K562 (cell line): ENCODE measurements around the gene GPNMB. TPM values are rescaled to one million over a fixed set of nuclear protein-coding genes. Genes with fewer than 3 reads are reported as not detected.
"Not testable (repeated sequence)": the region's sequence is repeated elsewhere in the genome, so short reads cannot be mapped to it uniquely, and the experiment has no call there.

Source experiments
- ATAC-seq: fragments of 200-7000 bp; cut with Tn5 transposase; 3 replicates; pipeline ENCODE4 v1.9.1; 2020; ENCODE audit warnings: moderate library complexity
- BruUV-seq: library from RNA; stranded (reverse); fragments of 400-500 nt; replicated peaks from 2 replicates; lab custom pipeline; 2021; lab: Mats Ljungman, UMichigan
- CTCF ChIA-PET: fragments of 300-600 bp; formaldehyde crosslinking; extraction: SDS; loops from one replicate; lab custom pipeline; 2021; ENCODE audit warnings: low intra/inter-chr PET ratio; lab: Yijun Ruan, JAX
- POLR2A ChIA-PET: fragments of 300-600, 350-650 bp; sonication (Branson Sonifier 250); formaldehyde crosslinking; extraction: SDS; loops from one replicate; lab custom pipeline; 2021; ENCODE audit warnings: antibody characterized with exemption, inconsistent platforms; lab: Yijun Ruan, JAX
- DNase-seq, 4 experiments: peaks; one replicate each; pipeline versions ENCODE4 v3.0.0 to v3.0.0-alpha.2; 2011 to 2018; ENCODE audit warnings: low spot score in 3 of 4, mixed read lengths in 3 of 4; ENCODE audit errors: extremely low read depth in 1 of 4
- FAIRE-seq: peaks from 2 replicates; lab custom pipeline; 2011; peaks lifted over from hg19 to GRCh38; lab: Jason Lieb, UNC
- H2AFZ ChIP-seq: 2 replicates; pipeline ENCODE4 v1.6.0; 2011; ENCODE audit warnings: low read depth, low read length, control low read depth, inconsistent platforms
- H3K27ac ChIP-seq: fragments of 200-600 bp; 3 replicates; pipeline ENCODE4 v1.8.0; 2011; ENCODE audit warnings: low read depth, mild to moderate bottlenecking, control low read depth, inconsistent platforms, low read length, moderate library complexity, mixed read lengths; ENCODE audit errors: extremely low read depth
- H3K27me3 ChIP-seq, 2 experiments: fragments of 300-600 bp in 1 of 2; 2 replicates in 1 of 2; 3 replicates in 1 of 2; pipeline versions ENCODE4 v1.6.0 to v1.8.0; 2011; ENCODE audit warnings: inconsistent platforms in 2 of 2, low read length in 2 of 2, mild to moderate bottlenecking in 1 of 2, mixed read lengths in 1 of 2, moderate library complexity in 1 of 2; ENCODE audit not compliant: control insufficient read depth in 2 of 2, insufficient read depth in 2 of 2
- H3K36me3 ChIP-seq: fragments of 300-600 bp; 3 replicates; pipeline ENCODE4 v1.8.0; 2011; ENCODE audit warnings: mild to moderate bottlenecking, low read length, inconsistent platforms; ENCODE audit not compliant: control insufficient read depth, insufficient read depth
- H3K4me1 ChIP-seq, 2 experiments: fragments of 200-600 bp in 1 of 2; replicated peaks in 1 of 2; 2 replicates in 1 of 2; 3 replicates in 1 of 2; pipeline versions ENCODE4 v1.5.1 to v1.8.0; 2011; ENCODE audit warnings: inconsistent platforms in 2 of 2, low read length in 2 of 2, mild to moderate bottlenecking in 1 of 2, mixed read lengths in 1 of 2, moderate library complexity in 1 of 2; ENCODE audit not compliant: control insufficient read depth in 2 of 2, insufficient read depth in 2 of 2
- H3K4me2 ChIP-seq: 2 replicates; pipeline ENCODE4 v1.6.1; 2011; ENCODE audit warnings: low read length, control low read depth, inconsistent platforms, mixed read lengths; ENCODE audit not compliant: insufficient read depth
- H3K4me3 ChIP-seq: fragments of 200-600 bp; sonication (generic), shearing (Covaris generic); 2 replicates; pipeline ENCODE4 v1.5.1; 2016; ENCODE audit warnings: control low read depth, inconsistent platforms
- H3K79me2 ChIP-seq: fragments of 200-600 bp; 3 replicates; pipeline ENCODE4 v1.8.0; 2011; ENCODE audit warnings: low read length, inconsistent platforms; ENCODE audit not compliant: control insufficient read depth, insufficient read depth
- H3K9ac ChIP-seq, 2 experiments: 2 replicates each; pipeline versions ENCODE4 v1.6.0 to v1.6.1; 2011; ENCODE audit warnings: low read depth in 2 of 2, low read length in 2 of 2, control low read depth in 1 of 2, inconsistent platforms in 1 of 2, mild to moderate bottlenecking in 1 of 2, mixed read lengths in 1 of 2; ENCODE audit not compliant: insufficient read depth in 1 of 2
- H3K9me1 ChIP-seq: one replicate; pipeline ENCODE4 v1.6.0; 2011; ENCODE audit warnings: inconsistent platforms, mild to moderate bottlenecking, low read length, moderate library complexity; ENCODE audit not compliant: control insufficient read depth, insufficient read depth
- H3K9me3 ChIP-seq: replicated peaks from 2 replicates; pipeline ENCODE4 v1.5.1; 2011; ENCODE audit warnings: low read depth, low read length, inconsistent platforms; ENCODE audit not compliant: control insufficient read depth, insufficient read depth
- H4K20me1 ChIP-seq: replicated peaks from 2 replicates; pipeline ENCODE4 v1.6.1; 2011; ENCODE audit warnings: low read length, inconsistent platforms, mixed read lengths; ENCODE audit not compliant: control insufficient read depth, insufficient read depth
- FOSL1 ChIP-seq: fragments of 200-800 bp; sonication (Bioruptor generic); conservative IDR thresholded peaks from 2 replicates; pipeline ENCODE4 v1.6.1; 2016; ENCODE audit warnings: missing genetic modification characterization, missing compliant biosample characterization
- FOXK2 ChIP-seq, 2 experiments: fragments of 450-650 bp; IDR thresholded peaks in 1 of 2; conservative IDR thresholded peaks in 1 of 2; 2 replicates each; pipeline ENCODE4 v1.6.1; 2016; ENCODE audit warnings: low read depth in 2 of 2, mild to moderate bottlenecking in 1 of 2
- GABPB2 ChIP-seq: fragments of 250-450 bp; sonication (Bioruptor Pico); conservative IDR thresholded peaks from 2 replicates; pipeline ENCODE4 v1.5.1; 2021; ENCODE audit warnings: mild to moderate bottlenecking
- GTF2F1 ChIP-seq: IDR thresholded peaks from 2 replicates; pipeline ENCODE4 v1.6.1; 2011; ENCODE audit warnings: low read depth, low read length, improper control_type of control experiment
- NFE2L1 ChIP-seq: fragments of 450-650 bp; IDR thresholded peaks from 2 replicates; pipeline ENCODE4 v1.6.1; 2016; ENCODE audit warnings: missing genetic modification characterization, low read depth, mild to moderate bottlenecking, missing compliant biosample characterization, moderate library complexity, borderline replicate concordance
- POLR2G ChIP-seq: fragments of 200-400 bp; formaldehyde crosslinking; IDR thresholded peaks from 2 replicates; pipeline ENCODE4 v1.6.1; 2017; ENCODE audit warnings: low read depth, mild to moderate bottlenecking, antibody characterized with exemption, low read length, moderate library complexity
- SUPT5H ChIP-seq: fragments of 450-650 bp; IDR thresholded peaks from 2 replicates; pipeline ENCODE4 v1.6.1; 2016
- TRIM25 ChIP-seq: fragments of 450-650 bp; IDR thresholded peaks from 2 replicates; pipeline ENCODE4 v1.7.0; 2016; ENCODE audit warnings: borderline replicate concordance
- ZNF143 ChIP-seq: sonication (generic); formaldehyde crosslinking; IDR thresholded peaks from 2 replicates; pipeline ENCODE4 v1.9.0; 2022; ENCODE audit warnings: mild to moderate bottlenecking, missing genetic modification reagents
- WGBS: fragments of 100-300 bp; shearing (Covaris generic); methylation state at CpG from one replicate; pipeline ENCODE4 v1.1.6; 2016; ENCODE audit warnings: low coverage, mixed read lengths; ENCODE audit not compliant: insufficient coverage; ENCODE audit errors: missing lambda C conversion rate; 5-methylcytosine and 5-hydroxymethylcytosine counted together
- in situ Hi-C: fragments of 300-500 bp; cut with MboI; formaldehyde crosslinking; loops from 4 replicates; pipeline ENCODE4 v1.15.0; 2018; ENCODE audit warnings: inconsistent platforms, mixed read lengths
- intact Hi-C: fragments of 100-400 bp; cut with micrococcal nuclease; formaldehyde crosslinking; loops from 2 replicates; pipeline ENCODE4 v1.14.2; 2022
- polyA plus RNA-seq, 8 experiments: library from polyadenylated mRNA; depleted of rRNA in 4 of 8; stranded (reverse) in 5 of 8; unstranded in 3 of 8; fragments of >200 nt; fragmentation: Nextera tagmentation in 2 of 8; fragmentation: Illumina TruSeq in 1 of 8; extraction: Ambion mirVana in 2 of 8; extraction: Trizol in 1 of 8; gene quantifications; 2 replicates each; pipeline versions ENCODE4 v1.2.1 to v1.2.3, GENCODE V29; 2011 to 2014; ENCODE audit warnings: inconsistent platforms in 1 of 8, missing spikeins in 1 of 8
- total RNA-seq, 7 experiments: library from RNA; depleted of rRNA in 6 of 7; stranded (reverse); fragments of >200 nt in 6 of 7; fragmentation: Illumina TruSeq in 2 of 7; extraction: Trizol in 2 of 7; gene quantifications; 2 replicates each; pipeline versions ENCODE4 v1.2.1 to v1.2.3, GENCODE V29; 2011 to 2021; ENCODE audit warnings: low replicate concordance in 1 of 7

GPNMB gene
- total and polyA plus RNA-seq, 9 of the 15 experiments (the other 6 are each of a cell fraction or from before 2014, with no cell fraction given): 0.15 to 0.72 (median 0.33) TPM

DNA sequence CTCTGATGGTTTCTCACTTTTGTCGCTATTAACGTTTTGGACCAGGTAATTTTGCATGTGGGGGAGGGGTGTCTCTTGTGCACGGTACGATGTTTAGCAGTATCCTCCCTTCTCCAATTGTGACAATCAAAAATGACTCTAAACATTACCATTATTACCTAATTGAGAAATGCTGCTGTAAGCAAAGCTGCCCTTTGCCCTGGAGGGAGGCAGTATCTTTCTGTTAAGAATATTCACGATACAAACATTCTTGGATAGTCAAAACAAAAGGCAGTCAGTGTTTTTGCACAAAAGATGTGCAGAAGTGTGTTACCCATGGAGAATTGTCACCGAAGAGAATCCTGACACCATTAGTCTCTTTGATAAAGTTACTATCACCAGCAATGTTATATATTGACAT lies 62.2 kb downstream of the GPNMB start:
- Histone ChIP-seq H3K4me3 (no peak overlapping the region), H3K4me2 (no peak overlapping the region), H4K20me1 (no peaks in the 10 kb centered on the region), H3K27ac (no peak overlapping the region), H2AFZ (no peak overlapping the region), H3K27me3 (no peaks in the 10 kb centered on the region), H3K9ac (no peak overlapping the region), H3K36me3 (peaks cover 95% of the 10 kb centered on the region)
- CTCF ChIA-PET: no interaction called here
- no peak for ATAC-seq
- no TSS peak for BruUV-seq
- 81% methylated on average over 6 of the region's 6 CpGs for WGBS
- DNase-seq: no peak
- TF ChIP-seq NFE2L1 (no peak), POLR2G (0 out of 2 replicates have a peak, but pooled peaks have one; percentile 30), FOSL1 (tag) (no peak), TRIM25 (no peak), FOXK2 (conservative IDR thresholded peaks at IDR 0.05 in 1 of 2, IDR thresholded peaks at IDR 0.05 in 1 of 2; ENCODE audit: low read depth in 2 of 2) (no peak), GABPB2 (no peak), GTF2F1 (no peak), ZNF143 (CRISPR knock-in tag) (no peak), SUPT5H (0 out of 2 replicates have a peak, but pooled peaks have one; percentile 15)
- TF ChIP-seq, all 486 proteins: peak for 2
- intact Hi-C loops (no loop called here), in situ Hi-C loops (no loop called here)
- H3K9me1 ChIP-seq: no peaks in the 10 kb centered on the region
- POLR2A ChIA-PET: interaction anchor here (0.7 to 1.7 kb wide), 2 partner anchors 9 kb away, joined by 3 to 4 read pairs; no protein-coding TSS in a partner anchor
- H3K79me2 ChIP-seq: peaks cover 53% of the 10 kb centered on the region
- H3K9me3 ChIP-seq: no peaks in the 10 kb centered on the region
- FAIRE-seq: no peak
- no peaks in the 10 kb centered on the region; a peak in 2 of 5 replicates for H3K4me1 ChIP-seq

- FAIRE-seq: not testable (repeated sequence)
Observed at GRCh38 chr7:23312141-23312540, 65.6 kb downstream of the GPNMB start.

More at GRCh38 chr7:23312141-23312540, 65.6 kb downstream of the GPNMB start:
- 95% methylated on average over 2 of the region's 2 CpGs for WGBS
- H3K4me3 ChIP-seq, H2AFZ ChIP-seq, H3K4me2 ChIP-seq, intact Hi-C loops, H3K9me3 ChIP-seq, H4K20me1 ChIP-seq, in situ Hi-C loops, ATAC-seq, BruUV-seq, H3K27ac ChIP-seq, CTCF ChIA-PET, H3K27me3 ChIP-seq, DNase-seq, H3K9me1 ChIP-seq, H3K4me1 ChIP-seq, H3K9ac ChIP-seq: not testable (repeated sequence)
- Histone ChIP-seq H3K36me3 (peaks cover 92% of the 10 kb centered on the region), H3K79me2 (peaks cover 19% of the 10 kb centered on the region; the same call in 2 of the 3 replicates)
- POLR2A ChIA-PET: interaction anchor here (1.5 kb wide), 1 partner anchor 9 kb away, joined by 4 read pairs; no protein-coding TSS in a partner anchor
